Activated CD4-positive, alpha-beta T cell treated with anti-CD3 and anti-CD28 coated beads, Interleukin-2, Interleukin-4, amounts not matched to agents 100 ng/mL and 50 ng/mL, durations not matched to agents 16 hours and 8 hours (primary cell): ENCODE measurements around the gene PLCD3.

Experiments used
- DNase-seq: peaks from one replicate; pipeline ENCODE4 v3.0.0-alpha.2; 2020; ENCODE audit warnings: low spot score

PLCD3 gene

DNA sequence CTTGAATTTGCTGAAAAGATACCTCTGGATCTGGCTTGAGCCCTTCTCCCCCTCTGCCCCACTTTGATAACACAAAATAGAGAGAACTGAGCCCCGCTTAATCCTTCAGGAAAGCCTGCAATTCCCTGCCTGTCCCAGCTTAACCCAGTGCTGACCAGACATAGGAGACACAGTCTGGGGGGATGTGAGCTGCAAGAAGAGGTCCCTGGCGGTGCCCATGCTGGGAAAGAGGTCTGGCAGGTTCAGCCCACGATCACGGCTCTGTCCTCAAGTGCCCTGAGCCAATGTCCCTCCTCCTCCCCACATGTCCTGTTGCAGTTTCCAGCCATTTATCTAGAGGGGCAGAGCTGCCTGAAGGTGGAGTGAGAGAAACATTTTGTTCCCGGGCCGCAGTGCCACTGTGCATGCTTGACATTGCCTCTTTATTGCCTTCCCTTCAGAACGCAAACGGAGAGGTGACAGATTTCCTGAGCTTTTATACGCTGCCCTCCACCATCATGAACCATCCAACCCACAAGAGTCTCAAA, 29.0 kb downstream of the PLCD3 start:
- no peak for DNase-seq

DNA sequence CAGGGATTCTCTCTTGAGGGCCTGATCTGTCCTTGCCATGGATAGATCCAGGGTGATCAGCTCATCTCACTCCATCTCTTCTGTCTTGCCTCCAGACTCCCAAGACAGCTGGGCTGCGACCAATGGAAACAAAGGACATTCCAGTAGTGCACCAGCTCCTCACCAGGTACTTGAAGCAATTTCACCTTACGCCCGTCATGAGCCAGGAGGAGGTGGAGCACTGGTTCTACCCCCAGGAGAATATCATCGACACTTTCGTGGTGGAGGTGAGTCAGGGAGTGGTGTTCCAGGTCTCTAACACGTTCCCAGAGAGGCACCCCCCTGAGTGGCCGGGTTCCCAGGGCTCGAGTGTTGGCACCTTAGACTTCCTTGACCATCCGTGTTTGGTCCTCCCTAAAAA, 29.5 kb downstream of the PLCD3 start:
- DNase-seq = no peak

DNA sequence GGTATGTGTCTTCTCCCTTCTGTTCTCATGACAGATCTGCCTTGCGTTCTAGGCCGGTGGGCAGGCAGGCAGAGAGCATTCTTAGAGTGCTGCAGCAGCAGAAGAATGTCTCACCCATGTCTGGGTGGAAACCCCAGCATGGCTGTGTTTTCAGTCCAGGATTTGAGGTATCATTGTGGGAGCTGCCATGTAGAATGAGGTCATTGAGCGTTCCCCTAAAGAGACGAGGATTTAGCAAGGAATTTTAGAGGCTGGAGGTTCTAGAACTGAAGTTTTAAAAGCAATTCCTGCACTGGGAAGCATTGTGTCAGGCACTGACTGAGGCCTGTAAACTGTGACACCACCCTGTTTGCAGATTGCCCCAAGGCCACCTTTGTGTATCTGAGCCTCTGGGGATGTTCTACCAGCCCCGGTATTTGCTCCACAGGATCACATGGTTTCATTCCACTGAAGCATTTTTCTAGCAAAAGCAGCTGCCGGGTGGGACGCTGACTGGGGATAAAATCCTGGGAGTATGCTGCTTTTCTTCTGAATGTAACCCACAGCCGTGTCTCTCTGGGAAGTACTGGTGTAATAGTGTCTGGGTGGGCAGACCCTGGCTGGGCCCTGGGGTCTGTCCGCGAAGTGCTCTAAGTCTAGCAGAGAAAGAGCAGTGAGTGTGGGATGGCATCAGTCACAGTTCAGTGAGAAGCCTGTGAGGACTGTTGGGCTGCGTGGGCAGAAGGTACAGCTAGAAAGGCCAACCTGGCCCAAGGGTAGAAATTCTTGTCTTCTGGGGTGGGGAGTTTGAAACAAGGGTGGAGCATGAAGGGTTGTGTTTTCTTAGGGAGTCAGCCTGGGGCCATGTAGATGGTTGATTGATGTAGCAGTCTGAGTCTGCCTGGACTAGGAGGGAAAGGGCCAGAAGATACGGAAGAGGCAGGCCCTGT, 30.2 kb downstream of the PLCD3 start:
- no peak for DNase-seq

DNA sequence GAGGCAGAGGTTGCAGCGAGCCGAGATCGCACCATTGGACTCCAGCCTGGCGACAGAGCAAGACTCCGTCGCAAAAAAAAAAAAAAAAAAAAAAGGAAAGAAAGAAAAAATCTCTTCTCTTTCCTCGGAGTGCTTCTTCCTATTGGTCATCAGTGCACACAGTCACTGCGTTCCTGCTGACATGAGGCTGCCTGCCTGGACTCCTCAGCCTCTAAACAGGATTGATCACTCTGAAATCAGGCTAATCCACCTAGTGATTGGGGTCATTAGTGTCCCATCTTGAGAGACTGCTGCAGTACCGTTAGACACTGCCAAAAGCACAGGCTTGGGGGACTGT, 30.8 kb downstream of the PLCD3 start:
- DNase-seq = no peak

DNA sequence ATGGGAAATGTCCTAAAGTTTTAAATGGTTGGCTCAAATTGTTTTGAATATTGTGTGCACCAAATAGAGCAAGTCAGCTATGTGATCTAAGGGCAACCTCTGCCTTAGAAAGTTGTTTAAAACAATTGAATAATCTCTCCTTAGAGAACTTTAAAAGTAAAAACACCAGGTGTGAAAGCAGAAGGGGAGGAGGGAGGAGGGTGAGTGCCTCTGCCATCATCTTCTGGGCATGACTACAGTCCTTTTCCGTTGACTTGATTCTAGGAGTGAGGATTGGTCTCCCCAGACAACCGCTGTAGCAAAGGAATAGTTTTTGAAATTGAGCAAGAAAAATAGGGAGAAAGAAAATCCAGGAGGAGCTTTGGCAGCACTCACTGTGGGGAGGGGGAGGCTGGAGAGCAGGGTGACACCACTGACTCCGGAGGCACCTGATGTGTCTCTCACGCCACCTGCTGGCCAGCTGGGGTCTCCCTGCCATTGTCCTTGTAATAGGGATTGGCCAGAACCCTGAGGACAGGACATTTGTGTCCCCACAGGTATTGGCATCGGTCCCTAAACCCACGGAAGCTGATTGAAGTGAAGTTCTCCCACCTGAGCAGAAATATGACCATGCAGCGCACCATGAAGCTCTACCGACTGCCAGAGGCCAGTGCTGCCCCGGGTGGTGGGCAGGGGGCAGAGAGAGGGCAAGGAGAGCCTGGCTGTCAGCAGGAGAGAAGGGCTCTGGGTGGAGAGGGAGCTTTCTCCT, 33.3 kb downstream of the PLCD3 start:
- DNase-seq = peak; percentile 76

DNA sequence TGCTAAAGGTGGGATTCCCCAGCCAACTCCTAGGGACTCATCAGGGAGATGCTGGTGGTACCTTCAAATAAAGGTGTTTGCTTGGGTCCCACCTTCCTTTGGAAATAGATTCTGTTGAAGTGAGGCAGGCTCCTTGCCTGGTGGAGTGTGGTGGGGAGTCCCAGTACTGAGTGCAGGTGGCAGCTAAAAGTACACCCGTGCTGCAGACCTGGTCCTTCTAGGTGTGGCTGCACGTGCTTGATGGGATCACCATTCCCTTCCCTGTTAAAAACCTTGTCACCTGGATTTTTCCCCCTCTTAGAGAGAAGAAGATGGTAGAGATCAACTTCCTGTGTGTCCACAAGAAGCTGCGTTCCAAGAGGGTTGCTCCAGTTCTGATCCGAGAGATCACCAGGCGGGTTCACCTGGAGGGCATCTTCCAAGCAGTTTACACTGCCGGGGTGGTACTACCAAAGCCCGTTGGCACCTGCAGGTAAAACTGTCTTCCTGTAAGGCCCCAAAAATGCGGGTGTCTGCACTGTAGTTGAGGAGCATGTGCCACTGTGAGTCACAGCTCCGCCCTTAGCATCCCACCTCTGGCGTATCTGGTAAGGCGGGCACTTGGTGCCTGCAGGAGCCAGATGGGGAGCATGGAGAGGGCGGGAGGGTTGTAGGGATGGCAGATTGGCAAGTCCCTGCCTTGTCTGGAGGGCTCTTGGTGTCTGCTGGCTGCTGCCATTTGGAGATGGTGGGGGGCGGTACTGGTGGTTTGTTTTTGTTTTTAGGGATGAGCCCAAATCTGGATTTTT, 34.0 kb downstream of the PLCD3 start:
- DNase-seq = no peak

DNA sequence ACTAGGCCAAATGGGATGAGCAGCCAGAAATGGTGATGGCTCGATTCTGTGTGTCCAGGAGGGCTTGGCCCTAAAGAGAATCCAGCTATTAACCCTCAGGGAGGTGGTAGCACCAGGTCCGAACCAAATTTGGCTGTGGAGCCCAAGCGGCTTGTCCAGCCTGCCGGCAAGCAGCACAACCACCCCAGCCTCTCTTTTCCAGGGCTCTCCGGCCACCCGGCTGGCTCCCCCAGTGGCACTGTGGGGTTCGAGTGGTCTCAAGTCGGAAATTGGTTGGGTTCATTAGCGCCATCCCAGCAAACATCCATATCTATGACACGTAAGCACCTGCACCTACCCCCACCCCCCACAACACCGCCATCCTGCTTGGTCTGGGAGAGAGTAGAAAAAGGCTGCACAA, 35.4 kb downstream of the PLCD3 start:
- no peak for DNase-seq

DNA sequence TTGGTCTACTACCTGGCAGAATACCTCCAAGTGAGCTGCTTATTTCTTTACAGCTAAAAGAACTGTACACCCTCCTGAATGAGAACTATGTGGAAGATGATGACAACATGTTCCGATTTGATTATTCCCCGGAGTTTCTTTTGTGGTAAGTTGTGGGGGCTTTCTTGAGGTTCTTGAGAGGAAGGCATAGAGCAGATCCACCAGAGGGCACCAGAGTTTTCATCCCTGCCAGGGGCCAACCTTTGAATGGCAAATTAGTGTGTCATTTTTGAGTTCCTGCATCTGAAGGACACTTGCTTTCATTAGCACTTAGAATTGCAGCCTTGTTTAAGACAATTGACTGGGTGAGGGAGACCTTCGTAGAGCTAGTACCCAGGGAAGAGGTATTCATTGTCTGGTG, 36.2 kb downstream of the PLCD3 start:
- DNase-seq = peak; percentile 9

DNA sequence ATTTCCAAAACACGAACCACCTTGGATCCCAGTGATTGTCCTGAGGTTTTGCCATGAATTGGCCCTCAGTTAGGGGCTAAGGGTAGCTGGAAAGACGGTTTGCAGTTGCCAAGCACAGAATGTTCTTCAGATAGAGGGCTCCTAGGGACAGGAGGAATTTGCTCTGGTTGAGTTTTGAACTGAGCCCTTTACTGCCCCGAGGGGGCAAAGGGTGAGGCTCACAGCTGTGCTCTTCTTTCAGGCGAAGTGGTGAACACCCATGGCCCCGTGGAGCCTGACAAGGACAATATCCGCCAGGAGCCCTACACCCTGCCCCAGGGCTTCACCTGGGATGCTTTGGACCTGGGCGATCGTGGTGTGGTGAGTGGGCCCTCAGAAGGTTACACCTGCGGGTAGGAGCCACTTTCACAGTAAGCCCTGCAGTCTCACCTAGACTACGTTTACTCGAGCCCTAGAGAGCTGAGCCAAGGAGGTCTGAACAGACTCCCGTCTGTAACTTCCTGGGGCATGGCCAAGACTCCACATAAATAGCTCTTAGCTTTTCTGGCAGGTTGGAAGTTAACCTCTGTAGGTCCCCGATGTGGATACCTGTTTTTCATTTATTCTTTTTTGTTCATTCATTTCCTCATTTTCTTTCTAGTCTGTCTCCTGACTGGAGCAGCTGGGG, 38.7 kb downstream of the PLCD3 start:
- no peak for DNase-seq

DNA sequence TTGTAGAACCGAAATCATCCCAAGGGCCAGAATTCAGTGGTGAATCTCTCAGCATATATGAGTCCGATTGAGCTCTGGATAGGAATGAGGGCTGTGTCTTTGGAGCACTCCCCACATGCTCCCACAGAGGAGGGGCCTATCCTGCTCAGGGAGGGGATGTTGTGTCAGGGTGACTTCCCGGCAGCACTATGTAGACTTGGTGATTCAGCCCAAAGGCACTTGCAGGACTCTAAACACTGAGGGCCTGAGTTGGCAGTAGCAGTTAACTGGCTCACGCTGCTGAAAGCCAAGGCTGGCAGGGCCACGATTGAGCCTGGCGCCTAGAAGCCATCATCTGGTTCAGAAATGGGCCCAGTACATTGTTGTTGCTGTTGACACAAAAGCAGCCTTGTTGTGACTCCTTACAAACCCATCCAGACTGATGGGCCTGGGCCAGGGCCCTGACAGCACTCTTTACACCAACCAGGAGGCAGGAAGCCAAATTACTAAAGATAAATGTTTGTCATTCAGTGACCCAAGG, 39.3 kb downstream of the PLCD3 start:
- no peak for DNase-seq

DNA sequence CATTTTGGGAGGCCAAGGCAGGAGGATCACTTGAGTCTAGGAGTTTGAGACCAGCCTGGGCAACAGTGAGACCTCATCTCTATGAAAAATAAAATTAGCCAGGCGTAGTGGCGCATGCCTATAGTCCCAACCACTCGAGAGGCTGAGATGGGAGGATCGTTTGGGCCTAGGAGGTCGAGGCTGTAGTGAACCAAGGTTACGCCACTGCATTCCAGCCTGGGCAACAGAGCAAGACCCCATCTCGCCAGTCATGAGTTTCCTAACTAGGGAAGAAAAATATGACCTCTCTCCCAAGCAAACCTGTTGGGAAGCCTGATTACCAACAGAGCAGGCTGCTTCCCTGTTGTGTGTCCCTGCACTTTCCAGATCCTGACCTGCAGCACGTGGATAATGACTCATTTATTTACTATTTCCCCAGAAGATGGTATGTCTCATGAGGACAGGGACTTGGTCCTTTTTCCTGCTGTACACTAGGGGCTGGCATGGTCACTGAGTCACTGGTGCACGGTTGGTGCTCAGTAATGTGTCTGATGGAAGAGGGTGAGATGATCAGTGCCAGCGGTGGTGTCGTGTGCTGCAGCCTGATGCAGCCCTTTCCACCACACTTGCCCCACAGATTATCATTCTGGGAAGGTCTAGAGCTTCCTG, 40.4 kb downstream of the PLCD3 start:
- no peak for DNase-seq

DNA sequence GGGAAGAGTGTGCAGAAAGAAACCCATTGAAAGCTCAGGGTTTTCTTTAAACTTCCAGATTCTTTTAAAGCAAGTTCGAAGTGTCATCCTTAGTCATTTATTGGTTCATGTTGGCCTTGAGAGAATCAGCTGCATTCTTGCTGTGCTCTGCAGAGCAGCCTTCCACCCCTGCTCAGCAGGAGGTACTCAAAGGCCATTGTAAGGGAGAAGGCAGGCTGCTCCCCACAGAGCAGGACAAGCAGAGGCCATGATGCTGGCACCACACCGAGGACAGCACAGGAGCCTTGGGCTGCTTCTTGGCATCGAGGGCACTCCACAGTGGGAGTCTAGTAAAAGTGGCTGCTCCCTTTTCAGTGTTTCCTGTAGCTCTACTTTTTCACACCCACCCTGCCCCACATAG, 41.6 kb downstream of the PLCD3 start:
- DNase-seq = no peak

DNA sequence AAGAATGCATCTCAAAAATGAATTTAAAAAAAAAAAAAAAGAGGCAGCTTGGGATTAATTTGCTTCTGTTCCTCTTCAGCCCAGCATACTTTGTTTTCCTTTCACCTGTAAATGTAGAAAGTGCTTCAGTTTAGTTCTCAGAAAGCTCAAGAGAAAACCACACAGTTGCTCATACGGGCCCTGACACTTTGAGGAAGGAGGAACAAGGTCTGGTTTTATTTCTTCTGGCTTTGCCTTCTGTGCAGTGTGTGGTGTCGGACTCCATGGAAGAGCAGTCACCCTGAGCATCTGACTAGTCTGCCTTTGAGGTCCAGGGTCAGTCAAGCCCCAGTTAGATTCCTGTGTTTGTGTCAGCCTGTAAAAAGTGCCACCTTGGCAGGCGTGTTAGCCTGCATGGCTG, 43.6 kb downstream of the PLCD3 start:
- DNase-seq = no peak

DNA sequence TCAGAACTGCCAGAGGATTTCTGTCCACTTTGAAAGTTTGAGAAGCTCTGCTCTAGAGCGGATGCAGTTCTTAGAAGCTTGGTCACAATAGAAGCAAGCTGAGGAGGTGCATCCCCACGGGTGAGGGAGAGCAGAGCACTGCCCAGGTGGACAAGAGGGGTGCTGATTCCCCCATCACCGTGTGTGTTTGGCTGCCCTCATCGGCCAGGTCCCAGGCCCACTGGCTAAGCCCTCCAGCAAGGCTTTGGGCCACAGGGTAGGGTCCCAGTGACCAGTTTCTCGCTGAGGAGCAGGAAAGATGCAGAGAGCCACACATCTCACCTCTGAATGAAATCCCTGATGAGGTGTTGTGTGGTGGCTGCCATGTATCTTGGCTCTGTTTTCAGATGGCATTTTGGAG, 44.3 kb downstream of the PLCD3 start:
- DNase-seq = no peak

DNA sequence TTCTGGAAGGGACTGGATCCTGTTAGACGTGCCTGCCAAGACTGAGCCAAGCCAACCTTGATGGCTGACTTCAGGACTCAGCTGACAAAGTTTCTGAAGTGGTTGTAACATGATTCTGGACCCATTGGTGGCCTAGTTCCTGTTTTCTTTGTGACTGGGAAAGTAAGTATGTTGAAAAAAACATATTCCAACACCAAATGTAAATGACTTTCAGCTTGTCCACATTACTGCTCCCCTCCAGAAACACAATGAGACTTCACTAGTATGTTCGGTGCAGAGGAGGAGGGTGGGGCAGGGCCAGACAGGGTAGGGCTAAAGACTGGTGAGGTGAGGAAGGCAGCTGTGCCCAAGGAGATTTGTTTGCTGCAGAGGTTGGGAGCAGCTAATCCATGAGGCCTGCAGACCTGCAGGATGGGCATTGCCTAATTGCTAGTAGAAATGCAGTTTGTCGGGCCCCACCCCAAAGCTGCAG, 44.8 kb downstream of the PLCD3 start:
- DNase-seq = no peak

DNA sequence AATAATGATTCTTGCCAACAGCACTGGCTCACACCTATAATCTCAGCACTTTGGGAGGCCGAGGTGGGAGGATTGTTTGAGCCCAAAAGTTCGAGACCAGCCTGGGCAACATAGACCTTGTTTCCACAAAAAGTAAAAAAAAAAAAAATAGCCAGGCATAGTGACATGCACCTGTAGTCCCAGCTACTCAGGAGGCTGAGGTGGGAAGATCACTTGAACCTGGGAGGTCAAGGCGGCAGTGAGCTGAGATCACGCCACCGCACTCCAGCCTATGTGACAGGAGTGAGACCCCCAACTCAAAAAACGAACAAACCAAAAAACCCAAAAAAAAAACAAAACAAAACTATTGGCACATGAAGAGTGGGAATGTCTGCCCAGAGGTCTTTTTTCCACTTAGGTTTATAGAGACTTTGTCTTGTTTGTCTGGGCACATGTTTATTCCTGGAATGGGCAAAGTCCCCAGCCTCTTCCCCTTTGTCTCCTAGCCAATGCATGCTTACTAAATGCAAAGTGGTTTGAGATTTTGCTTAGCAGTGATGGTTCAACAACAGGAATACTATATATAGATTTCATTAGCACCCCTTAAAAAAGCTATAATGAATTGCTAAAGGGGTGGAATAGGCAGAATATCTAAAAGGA, 45.3 kb downstream of the PLCD3 start:
- no peak for DNase-seq

DNA sequence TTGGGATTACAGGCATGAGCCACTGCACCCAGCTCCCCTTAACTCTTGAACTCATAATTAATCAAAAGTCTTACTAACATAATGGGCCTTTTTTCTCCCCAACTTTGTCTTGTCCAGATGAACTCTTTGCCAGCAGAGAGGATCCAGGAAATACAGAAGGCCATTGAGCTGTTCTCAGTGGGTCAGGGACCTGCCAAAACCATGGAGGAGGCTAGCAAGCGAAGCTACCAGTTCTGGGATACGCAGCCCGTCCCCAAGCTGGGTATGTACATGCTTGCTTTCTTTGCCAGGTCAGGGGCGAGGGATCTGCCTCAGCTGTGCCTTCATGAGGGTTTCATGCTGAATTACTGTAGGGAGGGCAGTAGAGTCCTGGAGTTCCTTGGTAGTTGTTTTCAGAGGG, 45.9 kb downstream of the PLCD3 start:
- DNase-seq = no peak

DNA sequence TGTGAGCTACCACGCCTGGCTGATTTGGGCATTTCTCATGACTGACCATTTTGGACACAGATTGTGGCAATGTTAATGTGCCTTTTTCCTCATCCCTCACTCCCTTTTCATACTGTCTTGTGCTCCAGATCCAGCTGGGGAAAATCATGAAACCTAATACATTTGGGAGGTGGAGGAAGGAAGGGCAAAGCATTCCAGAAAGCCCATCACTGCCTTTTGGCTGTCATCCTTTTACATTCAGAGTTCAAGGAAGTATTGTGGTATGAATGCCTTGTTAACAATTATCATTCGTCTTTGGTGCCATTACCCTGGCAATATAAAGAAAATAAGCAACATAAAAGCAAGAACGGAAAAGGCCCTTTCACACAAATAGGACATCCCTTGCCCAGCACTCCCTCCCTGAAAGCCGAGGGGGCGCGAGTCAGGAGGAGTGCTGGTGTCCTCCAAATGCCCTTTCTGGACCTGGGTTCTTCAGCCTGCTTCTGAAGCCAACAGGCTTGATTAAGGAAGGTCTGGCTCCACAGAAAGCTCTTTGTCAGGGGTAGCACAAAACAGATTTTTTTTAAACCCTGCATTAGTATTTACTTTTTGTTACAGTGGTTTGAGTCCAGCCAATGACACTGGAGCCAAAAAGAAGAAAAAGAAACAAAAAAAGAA, 51.1 kb downstream of the PLCD3 start:
- DNase-seq = no peak

DNA sequence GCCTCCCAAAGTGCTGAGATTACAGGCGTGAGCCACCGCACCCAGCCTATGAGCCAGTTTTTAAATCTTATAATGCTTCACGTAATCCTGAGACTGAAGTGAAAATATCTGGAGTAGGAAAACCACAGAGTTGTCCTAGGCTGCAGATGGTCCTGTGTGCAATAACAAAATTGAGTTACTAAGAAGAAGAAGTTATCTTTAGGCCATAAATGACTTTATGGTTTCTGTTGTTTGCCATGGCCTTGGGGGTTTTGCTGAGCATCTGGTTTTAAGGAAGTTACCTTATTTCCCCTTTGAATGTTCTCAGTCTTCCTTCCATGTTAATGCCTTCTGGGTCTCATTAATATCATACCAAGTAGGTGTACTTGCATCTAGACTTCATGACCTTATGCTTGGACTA, 54.7 kb downstream of the PLCD3 start:
- peak; percentile 17 for DNase-seq
